HepG2 (cell line): ENCODE measurements around the gene DNM3. TPM values are rescaled to one million over a fixed set of nuclear protein-coding genes. Genes with fewer than 3 reads are reported as not detected.

Experiments
- ATAC-seq: fragments of 200-7000 bp; cut with Tn5 transposase; 3 replicates; pipeline ENCODE4 v1.9.1; 2020; ENCODE audit warnings: mild to moderate bottlenecking, moderate library complexity
- BruUV-seq: library from RNA; stranded (reverse); fragments of 400-500 nt; replicated peaks from 2 replicates; lab custom pipeline; 2021; lab: Mats Ljungman, UMichigan
- CTCF ChIA-PET: fragments of 300-600 bp; formaldehyde crosslinking; extraction: SDS; loops from one replicate; lab custom pipeline; 2021; ENCODE audit warnings: low total read pairs, inconsistent platforms, low intra/inter-chr PET ratio; lab: Yijun Ruan, JAX
- POLR2A ChIA-PET: fragments of 350-600 bp; sonication (Branson Sonifier 250); formaldehyde crosslinking; loops from one replicate; lab custom pipeline; 2020; ENCODE audit warnings: antibody characterized with exemption, inconsistent platforms; lab: Yijun Ruan, JAX
- DNase-seq: peaks from one replicate; pipeline ENCODE4 v3.0.0-alpha.2; 2015; ENCODE audit warnings: low spot score
- FAIRE-seq: peaks from 3 replicates; lab custom pipeline; 2011; peaks lifted over from hg19 to GRCh38; lab: Jason Lieb, UNC
- H2AFZ ChIP-seq: one replicate; pipeline ENCODE4 v1.6.1; 2011; ENCODE audit warnings: low read length, inconsistent platforms
- H3K27ac ChIP-seq: fragments of 300-600 bp; 3 replicates; pipeline ENCODE4 v1.8.0; 2011; ENCODE audit warnings: mixed run types, mild to moderate bottlenecking, mixed read lengths, low read length, inconsistent platforms; ENCODE audit not compliant: insufficient read depth; ENCODE audit errors: extremely low read length
- H3K27me3 ChIP-seq, 2 experiments: fragments of 200-600 bp in 1 of 2; 2 replicates in 1 of 2; 3 replicates in 1 of 2; pipeline versions ENCODE4 v1.6.0 to v1.8.0; 2011; ENCODE audit warnings: low read length in 2 of 2, mild to moderate bottlenecking in 2 of 2, moderate library complexity in 2 of 2, inconsistent platforms in 1 of 2; ENCODE audit not compliant: insufficient read depth in 2 of 2, control insufficient read depth in 1 of 2
- H3K36me3 ChIP-seq, 2 experiments: fragments of 200-600 bp in 1 of 2; replicated peaks in 1 of 2; 2 replicates in 1 of 2; 3 replicates in 1 of 2; pipeline versions ENCODE4 v1.5.1 to v1.8.0; 2011; ENCODE audit warnings: low read length in 2 of 2, inconsistent platforms in 1 of 2; ENCODE audit not compliant: insufficient read depth in 2 of 2, control insufficient read depth in 1 of 2
- H3K4me1 ChIP-seq: 2 replicates; pipeline ENCODE4 v1.5.1; 2012; ENCODE audit warnings: low read length, inconsistent platforms; ENCODE audit not compliant: insufficient read depth
- H3K4me2 ChIP-seq: 2 replicates; pipeline ENCODE4 v1.6.0; 2011; ENCODE audit warnings: low read depth, low read length, inconsistent platforms
- H3K4me3 ChIP-seq, 3 experiments: fragments of 200-600 bp in 1 of 3; sonication (generic), shearing (Covaris generic) in 1 of 3; replicated peaks in 1 of 3; 2 replicates each; pipeline ENCODE4 v1.5.1; 2011 to 2016; ENCODE audit warnings: low read length in 3 of 3, inconsistent platforms in 2 of 3, low read depth in 2 of 3, mild to moderate bottlenecking in 2 of 3, control low read depth in 1 of 3, mixed read lengths in 1 of 3; ENCODE audit not compliant: insufficient read depth in 1 of 3
- H3K79me2 ChIP-seq: one replicate; pipeline ENCODE4 v1.6.1; 2011; ENCODE audit warnings: low read length, inconsistent platforms; ENCODE audit not compliant: insufficient read depth
- H3K9ac ChIP-seq: 2 replicates; pipeline ENCODE4 v1.6.0; 2011; ENCODE audit warnings: mild to moderate bottlenecking, low read depth, low read length, inconsistent platforms; ENCODE audit not compliant: insufficient read depth
- H3K9me3 ChIP-seq: 2 replicates; pipeline ENCODE4 v1.5.1; 2012; ENCODE audit warnings: mild to moderate bottlenecking, low read length
- H4K20me1 ChIP-seq: 2 replicates; pipeline ENCODE4 v1.6.0; 2011; ENCODE audit warnings: inconsistent platforms, mild to moderate bottlenecking, low read length, moderate library complexity; ENCODE audit not compliant: insufficient read depth
- ATF7 ChIP-seq, 2 experiments: fragments of 450-650 bp in 1 of 2; sonication (generic) in 1 of 2; formaldehyde crosslinking in 1 of 2; IDR thresholded peaks; 2 replicates each; pipeline versions ENCODE4 v1.4.0 to v1.6.1; 2016 to 2020; ENCODE audit warnings: antibody characterized with exemption in 1 of 2, mild to moderate bottlenecking in 1 of 2, missing genetic modification reagents in 1 of 2
- FIP1L1 ChIP-seq: fragments of 200-400 bp; formaldehyde crosslinking; IDR thresholded peaks from 2 replicates; pipeline ENCODE4 v1.6.1; 2018; ENCODE audit warnings: low read depth, mild to moderate bottlenecking, low read length, moderate library complexity, borderline replicate concordance; ENCODE audit not compliant: insufficient read depth
- HMGA1 ChIP-seq: sonication (generic); formaldehyde crosslinking; conservative IDR thresholded peaks from 2 replicates; pipeline ENCODE4 v1.4.0; 2020; ENCODE audit warnings: missing genetic modification reagents
- KDM1A ChIP-seq: IDR thresholded peaks from 2 replicates; pipeline ENCODE4 v1.6.1; 2016; ENCODE audit warnings: missing compliant biosample characterization
- NR2C2 ChIP-seq: sonication (generic); formaldehyde crosslinking; IDR thresholded peaks from 2 replicates; pipeline ENCODE4 v1.4.0; 2020; ENCODE audit warnings: missing genetic modification reagents, mild to moderate bottlenecking, moderate library complexity, borderline replicate concordance
- ZNF207 ChIP-seq: fragments of 450-650 bp; IDR thresholded peaks from 2 replicates; pipeline ENCODE4 v1.6.1; 2016; ENCODE audit warnings: antibody characterized with exemption, borderline replicate concordance
- ZNF549 ChIP-seq: sonication (generic); formaldehyde crosslinking; IDR thresholded peaks from 2 replicates; pipeline ENCODE4 v1.5.0; 2020; ENCODE audit warnings: missing genetic modification reagents
- ZNF800 ChIP-seq: sonication (generic); formaldehyde crosslinking; IDR thresholded peaks from 2 replicates; pipeline ENCODE4 v1.4.0; 2020; ENCODE audit warnings: missing genetic modification reagents
- ZNF839 ChIP-seq: sonication (generic); formaldehyde crosslinking; IDR thresholded peaks from 2 replicates; pipeline ENCODE4 v1.4.0; 2020; ENCODE audit warnings: missing genetic modification reagents, mild to moderate bottlenecking, borderline replicate concordance
- WGBS: methylation state at CpG from one replicate; pipeline ENCODE4 v1.1.6; 2017; ENCODE audit warnings: low lambda C conversion rate; 5-methylcytosine and 5-hydroxymethylcytosine counted together
- in situ Hi-C: cut with HindIII; loops from 2 replicates; pipeline ENCODE4 v1.10.0; 2017; ENCODE audit warnings: low pct_unique_long_range_greater_than_20kb; ENCODE audit not compliant: extremely low pct_ligation_motif_present
- intact Hi-C: fragments of 100-400 bp; cut with micrococcal nuclease; formaldehyde crosslinking; loops from one replicate; pipeline ENCODE4 v1.10.0; 2022; ENCODE audit not compliant: unreplicated experiment
- polyA plus RNA-seq, 8 experiments: library from polyadenylated mRNA; depleted of rRNA in 3 of 8; stranded (reverse) in 7 of 8; unstranded in 1 of 8; fragments of >200 nt; fragmentation: Illumina TruSeq in 4 of 8; extraction: Trizol in 4 of 8; gene quantifications; 2 replicates each; pipeline versions ENCODE4 v1.2.1 to v1.2.3, GENCODE V29; 2011 to 2016; ENCODE audit warnings: low read depth in 4 of 8, missing spikeins in 1 of 8, mixed read lengths in 1 of 8; ENCODE audit not compliant: insufficient read depth in 1 of 8
- total RNA-seq, 5 experiments: library from RNA; depleted of rRNA; stranded (reverse); fragments of >200 nt; fragmentation: Illumina TruSeq; extraction: Trizol; gene quantifications; 2 replicates each; pipeline ENCODE4 v1.2.3, GENCODE V29; 2016; ENCODE audit warnings: low read depth in 1 of 5

Gene DNM3
- total and polyA plus RNA-seq, 2 of the 13 experiments (the other 11 are each of a cell fraction or from before 2014, with no cell fraction given) = 0.05 TPM; not detected in 1

- FAIRE-seq (no peak), ATAC-seq (no peak), DNase-seq (no peak)
- H3K4me2 ChIP-seq = no peak overlapping the region
- TF ChIP-seq FIP1L1 (no peak), NR2C2 (CRISPR knock-in tag) (no peak), HMGA1 (no peak), ZNF207 (no peak), KDM1A (CRISPR knock-in tag) (no peak), ZNF800 (CRISPR knock-in tag) (no peak), ZNF549 (CRISPR knock-in tag) (no peak), ZNF839 (no peak), ATF7 (IDR thresholded peaks at IDR 0.05) (no peak), ATF7 (CRISPR knock-in tag; IDR thresholded peaks at IDR 0.05) (no peak)
- BruUV-seq = no TSS peak
- H3K4me3 ChIP-seq = no peak overlapping the region
- POLR2A ChIA-PET = no interaction called here
- in situ Hi-C loops = no loop called here
- no peaks in the 10 kb centered on the region for H3K36me3 ChIP-seq
- 0 out of 5 replicates have a peak, but pooled peaks cover 0 to 4% of the 10 kb centered on the region in 2 experiments for H3K27me3 ChIP-seq
- CTCF ChIA-PET = no interaction called here
- H3K9ac ChIP-seq = no peak overlapping the region
- no peaks in the 10 kb centered on the region for H3K4me1 ChIP-seq
- no peaks in the 10 kb centered on the region for H4K20me1 ChIP-seq
- H3K79me2 ChIP-seq = no peaks in the 10 kb centered on the region
- 3% methylated on average over 2 of the region's 2 CpGs for WGBS
- H3K27ac ChIP-seq = no peak overlapping the region
- intact Hi-C loops = no loop called here
- no peaks in the 10 kb centered on the region for H3K9me3 ChIP-seq
- H2AFZ ChIP-seq = no peak overlapping the region
These were observed 6.5 kb upstream of the DNM3 start for GRCh38 chr1:171834821-171835220.
